Brain microvascular endothelial cell (primary cell): ENCODE results near the gene REXO2.
A peak's percentile ranks its signal among the peaks of the same experiment; 100 is the strongest.

Experiments
- DNase-seq: peaks from one replicate; pipeline ENCODE4 v3.0.0-alpha.2; 2020
- H3K27ac ChIP-seq: fragments of 250-450 bp; sonication (Bioruptor Pico); 2 replicates; pipeline ENCODE4 v1.5.1; 2020; ENCODE audit warnings: mild to moderate bottlenecking, moderate library complexity
- H3K27me3 ChIP-seq: fragments of 250-450 bp; sonication (Bioruptor Pico); replicated peaks from 2 replicates; pipeline ENCODE4 v1.5.1; 2020; ENCODE audit warnings: mild to moderate bottlenecking
- H3K36me3 ChIP-seq: fragments of 250-450 bp; sonication (Bioruptor Pico); replicated peaks from 2 replicates; pipeline ENCODE4 v1.5.1; 2020; ENCODE audit warnings: mild to moderate bottlenecking
- H3K4me3 ChIP-seq: 2 replicates; pipeline ENCODE4 v1.5.1; 2011; ENCODE audit warnings: low read depth, mild to moderate bottlenecking, control low read depth, low read length, moderate library complexity
- CTCF ChIP-seq: IDR thresholded peaks from 2 replicates; pipeline ENCODE4 v1.5.1; 2011; ENCODE audit warnings: low read depth, mild to moderate bottlenecking, moderate library complexity, low read length, control low read depth, inconsistent platforms; ENCODE audit errors: missing control alignments
- in situ Hi-C: cut with HindIII; loops from 2 replicates; pipeline ENCODE4 v1.10.0; 2017; ENCODE audit warnings: low sequenced_read_pairs, low pct_ligation_motif_present

The REXO2 gene

GRCh38 chr11:114433376-114433775 lies 5.9 kb upstream of the REXO2 start:
- in situ Hi-C loops, result no loop called here
- Histone ChIP-seq H3K27ac (no peak overlapping the region), H3K36me3 (no peaks in the 10 kb centered on the region), H3K4me3 (no peak overlapping the region), H3K27me3 (no peaks in the 10 kb centered on the region)
- no peak for TF ChIP-seq CTCF
- no peak for DNase-seq

- peak overlapping the region; percentile 95 for H3K27ac ChIP-seq
Observed at GRCh38 chr11:114438303-114438702, 964 bp upstream of the REXO2 start.

GRCh38 chr11:114440121-114440860 lies 1.0 kb downstream of the REXO2 start:
- in situ Hi-C loops, result no loop called here
- peak overlapping the region; percentile 98 for H3K4me3 ChIP-seq
- no peak for DNase-seq
- peaks cover 27% of the 10 kb centered on the region for H3K36me3 ChIP-seq
- TF ChIP-seq CTCF, result no peak
- H3K27ac ChIP-seq, result peak overlapping the region; percentile 95
- H3K27me3 ChIP-seq, result no peaks in the 10 kb centered on the region

More at GRCh38 chr11:114438303-114438702, 964 bp upstream of the REXO2 start:
- in situ Hi-C loops, result no loop called here
- no peak overlapping the region for H3K4me3 ChIP-seq
- peaks cover 12% of the 10 kb centered on the region for H3K36me3 ChIP-seq
- no peaks in the 10 kb centered on the region for H3K27me3 ChIP-seq
- TF ChIP-seq CTCF, result no peak
- peak; percentile 26 for DNase-seq

- in situ Hi-C loops, result no loop called here
- no peaks in the 10 kb centered on the region for H3K27me3 ChIP-seq
- no peak for TF ChIP-seq CTCF
- no peak for DNase-seq
- peak overlapping the region; percentile 98 for H3K4me3 ChIP-seq
- H3K27ac ChIP-seq, result peak overlapping the region; percentile 95
- H3K36me3 ChIP-seq, result peaks cover 33% of the 10 kb centered on the region
Observed at GRCh38 chr11:114440971-114441763, 1.9 kb downstream of the REXO2 start.

GRCh38 chr11:114441921-114442320 lies 2.7 kb downstream of the REXO2 start:
- Histone ChIP-seq H3K27me3 (no peaks in the 10 kb centered on the region), H3K36me3 (peaks cover 38% of the 10 kb centered on the region), H3K4me3 (no peak overlapping the region), H3K27ac (no peak overlapping the region)
- no peak for DNase-seq
- TF ChIP-seq CTCF, result no peak
- in situ Hi-C loops, result no loop called here
